Measurements from ENCODE around the gene STX3.
"Not testable (repeated sequence)": the region's sequence is repeated elsewhere in the genome, so short reads cannot be mapped to it uniquely, and the experiment has no call there.

Gene STX3

DNA sequence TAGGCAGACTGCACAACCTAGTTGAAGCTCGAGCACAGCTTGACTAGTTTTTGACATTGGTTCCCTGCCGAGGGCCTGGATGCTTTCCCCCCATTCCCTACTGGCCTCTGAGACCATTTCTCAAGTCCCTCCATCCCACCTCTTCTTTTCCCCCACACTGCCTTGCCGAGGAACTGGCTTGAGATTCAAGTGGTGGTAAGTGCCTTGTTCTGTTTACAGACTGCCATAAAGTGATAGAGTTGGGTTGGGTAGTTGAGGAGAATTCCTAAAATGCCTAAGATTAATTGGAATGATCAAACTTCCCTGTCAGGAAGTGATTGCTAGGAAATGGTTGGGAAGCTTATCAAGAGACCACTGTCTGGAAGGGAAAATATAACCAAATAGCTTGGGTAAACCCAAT is 39.2 kb downstream of the STX3 start:
- DNase-seq: no peak

DNA sequence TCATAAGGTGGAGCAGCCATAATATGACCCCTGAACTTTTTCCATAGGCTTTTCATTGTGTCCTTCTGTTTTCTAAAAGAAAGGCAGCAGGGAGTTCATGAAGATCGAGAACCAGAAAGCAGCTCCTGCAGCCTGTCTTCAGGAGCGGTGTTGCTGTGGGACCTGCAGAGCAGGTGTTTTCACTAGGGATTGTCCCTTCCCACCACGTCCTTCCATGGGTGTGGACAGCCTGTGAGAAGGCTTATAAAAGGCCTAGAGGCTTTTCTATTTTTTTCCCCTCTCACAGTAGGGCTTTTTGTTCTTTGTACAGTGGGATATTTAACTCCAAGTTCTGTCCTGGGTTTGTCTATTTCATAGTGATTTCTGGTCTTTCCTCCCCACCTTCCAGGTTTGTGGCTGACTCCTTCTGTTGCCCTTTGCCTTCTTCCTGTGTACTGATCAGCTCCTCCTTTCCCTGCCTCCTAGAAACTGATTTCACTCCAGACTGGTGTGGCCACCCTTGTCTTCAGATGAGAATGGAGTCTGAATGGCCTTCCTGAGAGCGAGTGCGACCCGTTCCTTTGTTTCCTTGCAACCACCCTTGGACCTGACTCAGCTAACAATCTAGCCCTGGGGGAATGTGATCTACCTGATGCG is 45.3 kb downstream of the STX3 start:
- no peak for DNase-seq

DNA sequence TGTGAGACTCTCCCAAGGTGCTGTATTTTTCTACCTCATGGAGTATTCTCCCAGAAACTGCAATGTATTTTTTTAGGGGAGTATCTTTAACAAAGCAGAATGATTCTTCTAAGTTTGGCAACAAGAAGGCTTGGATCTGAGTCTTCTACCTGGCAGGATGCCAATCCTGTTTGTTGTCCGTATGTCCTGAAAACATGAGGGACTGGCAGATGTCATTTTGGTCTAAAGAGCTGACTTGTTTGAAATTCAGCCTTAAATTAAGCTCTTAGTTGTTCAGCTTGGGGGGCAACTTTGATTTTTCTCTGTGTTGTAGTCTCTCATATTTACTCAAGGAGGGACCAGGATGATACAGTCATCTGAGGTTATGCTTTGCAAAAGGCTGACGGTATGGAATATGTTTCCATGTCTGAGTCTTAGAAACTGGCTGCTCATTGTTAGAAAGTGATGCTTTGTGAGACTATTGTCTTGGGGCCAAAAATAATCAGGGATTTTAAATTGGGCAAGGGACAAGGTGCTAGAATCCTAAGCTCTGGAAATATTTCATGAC is 46.1 kb downstream of the STX3 start:
- no peak for DNase-seq

DNA sequence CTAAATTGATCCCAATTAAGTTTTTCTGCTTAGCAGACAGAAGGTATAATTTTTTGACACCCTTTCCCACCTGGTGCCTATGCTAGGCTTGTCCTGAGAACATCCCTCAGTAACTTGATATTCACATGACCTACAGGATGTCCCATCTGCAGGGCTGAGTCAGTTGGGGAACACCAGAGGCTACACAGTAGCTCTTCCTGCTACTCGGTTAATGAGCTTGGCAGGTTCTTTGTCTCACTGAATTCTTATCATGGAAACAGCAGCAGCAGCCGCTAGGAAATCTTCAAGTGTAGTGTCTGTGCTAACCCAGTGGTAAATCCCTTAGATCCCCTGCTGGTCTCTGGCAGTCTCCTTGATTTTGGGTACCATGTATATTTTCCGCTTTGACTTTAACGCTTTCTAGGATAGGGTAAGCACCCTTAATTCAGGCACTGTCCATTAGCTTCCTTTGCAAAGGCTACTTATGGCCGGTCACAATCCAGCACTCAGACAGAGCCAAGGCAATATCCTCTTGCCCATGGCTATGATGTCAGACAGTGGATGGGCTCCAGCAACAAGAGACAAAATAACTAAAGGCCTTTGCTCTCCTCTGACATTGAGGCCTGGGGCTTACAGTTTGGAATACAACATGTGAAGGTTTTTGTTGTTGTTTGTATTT is 46.9 kb downstream of the STX3 start:
- DNase-seq: no peak

DNA sequence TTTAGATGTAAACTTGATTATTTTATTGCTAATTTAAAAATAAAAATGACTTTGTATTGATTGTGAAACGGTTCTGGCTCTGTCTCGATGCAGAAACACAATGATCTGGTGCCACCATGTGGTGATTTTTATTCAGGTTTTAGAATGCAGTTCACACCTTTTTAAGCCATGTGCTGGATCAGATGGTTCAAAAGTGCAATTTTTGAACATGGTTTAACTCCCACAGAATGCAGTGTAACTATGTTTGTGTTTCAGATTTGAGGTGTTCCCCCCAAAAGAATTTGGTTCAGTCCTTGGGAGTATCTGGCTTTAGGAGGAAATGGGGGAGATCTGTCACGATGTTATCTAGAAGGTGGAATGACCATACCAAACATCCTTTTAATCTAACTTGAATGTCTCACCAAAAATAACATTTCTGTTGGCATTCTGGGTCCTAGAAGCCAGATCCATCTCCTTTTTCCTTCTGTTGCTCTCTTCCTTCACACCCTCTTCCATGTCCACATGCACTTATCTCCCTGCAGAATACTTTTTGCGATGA is 47.5 kb downstream of the STX3 start:
- DNase-seq: no peak

DNA sequence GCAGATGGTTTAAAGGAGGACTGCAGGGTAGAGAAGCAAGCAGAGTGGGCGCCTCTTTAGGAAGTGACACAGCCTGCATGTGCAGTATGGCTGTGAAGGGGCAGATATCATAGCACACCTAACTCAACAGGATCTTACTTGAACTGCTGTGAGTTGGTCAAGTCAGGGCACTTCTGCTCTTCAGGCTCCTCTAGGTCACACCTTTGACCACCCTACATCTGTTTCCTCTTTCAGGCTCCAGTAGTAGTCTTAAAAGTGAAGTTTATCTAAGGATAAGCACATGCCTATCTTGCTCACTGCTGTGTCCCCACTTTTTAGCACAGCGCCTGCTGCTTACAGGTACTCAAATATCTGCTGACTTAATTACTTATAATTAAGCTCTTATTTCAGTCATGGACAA is 48.9 kb downstream of the STX3 start:
- DNase-seq: no peak

DNA sequence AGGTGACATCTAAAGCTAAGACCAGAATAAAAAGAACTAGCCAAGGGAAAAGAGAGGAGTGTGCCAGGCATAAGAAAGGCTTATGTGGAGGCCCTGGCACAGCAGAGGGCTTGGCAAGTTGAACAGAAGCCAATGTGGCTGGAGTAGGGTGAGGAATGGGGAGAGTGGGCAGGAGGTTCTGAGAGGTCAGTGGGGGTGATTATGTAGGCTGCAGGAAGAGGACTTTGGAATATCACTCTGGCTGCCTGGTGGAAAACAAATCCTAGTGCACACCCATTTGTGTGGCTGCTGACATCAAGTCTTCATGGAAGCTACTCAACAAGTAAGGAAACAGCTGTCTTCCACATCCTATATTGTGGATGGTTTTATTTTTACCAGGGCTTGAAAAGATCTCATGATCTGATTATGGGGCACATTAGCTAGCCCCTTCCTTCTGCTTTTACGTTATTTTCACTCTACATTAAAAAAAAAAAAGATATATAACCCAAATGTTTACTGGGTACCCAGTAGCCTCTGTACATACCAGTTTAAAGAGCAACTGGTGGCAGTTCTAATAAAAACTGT is 52.0 kb downstream of the STX3 start:
- DNase-seq: no peak

DNA sequence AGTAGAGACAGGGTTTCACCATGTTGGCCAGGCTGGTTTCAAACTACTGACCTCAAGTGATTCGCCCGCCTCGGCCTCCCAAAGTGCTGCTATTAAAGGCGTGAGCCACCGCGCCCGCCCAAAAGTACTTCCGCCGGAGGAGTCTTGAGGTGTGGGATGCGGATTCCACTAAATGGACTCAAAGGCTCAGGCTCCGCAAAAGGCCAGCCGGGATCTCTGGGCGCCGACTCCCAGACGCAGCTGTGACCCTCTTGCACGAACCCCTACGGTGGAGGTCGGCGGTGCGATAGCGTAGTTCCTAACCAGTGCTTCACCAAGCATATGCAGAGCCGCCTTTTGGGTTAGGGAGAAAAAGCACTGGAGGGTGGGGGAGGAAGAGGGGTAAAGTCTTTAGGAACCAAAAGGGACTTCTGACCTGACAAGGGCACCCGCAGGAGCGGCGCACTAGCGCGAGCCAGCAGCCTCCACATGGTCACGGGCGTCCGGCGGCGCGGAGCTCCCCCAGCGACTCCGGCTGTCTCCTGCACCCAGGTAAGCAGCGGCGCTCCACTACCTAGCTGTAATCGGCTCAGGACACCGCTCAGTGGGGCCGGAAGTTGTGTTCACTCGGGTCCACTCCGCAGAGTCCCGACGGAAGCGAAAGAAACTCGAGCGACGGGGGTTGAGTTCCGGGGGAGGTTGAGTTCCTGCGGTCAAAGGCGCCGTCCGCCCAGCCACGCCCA is 55.2 kb downstream of the STX3 start, which contains the start of gene MRPL16:
MRPL16 (minus strand) TSS at position 590 of the 722 bp plus-strand sequence; CDS start at position 470, 120 bp downstream.
- DNase-seq: peak; percentile 84

DNA sequence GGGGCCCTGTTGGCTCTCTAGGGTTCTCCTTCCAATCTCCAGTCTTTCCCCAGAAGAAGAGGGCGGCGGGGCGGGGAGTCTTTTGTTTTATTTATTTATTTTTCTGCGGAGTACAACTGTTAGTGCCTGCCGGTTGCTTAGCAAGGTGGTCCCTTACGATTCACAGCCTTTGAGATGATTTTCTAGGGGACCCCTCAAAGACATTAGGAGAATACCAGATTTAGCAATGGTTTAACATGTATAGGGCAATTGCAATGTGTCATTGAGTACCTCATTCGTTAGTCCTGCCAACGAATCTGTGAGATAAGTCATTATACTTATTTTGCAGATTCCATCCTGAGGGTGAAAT is 55.7 kb downstream of the STX3 start:
- no peak for DNase-seq

DNA sequence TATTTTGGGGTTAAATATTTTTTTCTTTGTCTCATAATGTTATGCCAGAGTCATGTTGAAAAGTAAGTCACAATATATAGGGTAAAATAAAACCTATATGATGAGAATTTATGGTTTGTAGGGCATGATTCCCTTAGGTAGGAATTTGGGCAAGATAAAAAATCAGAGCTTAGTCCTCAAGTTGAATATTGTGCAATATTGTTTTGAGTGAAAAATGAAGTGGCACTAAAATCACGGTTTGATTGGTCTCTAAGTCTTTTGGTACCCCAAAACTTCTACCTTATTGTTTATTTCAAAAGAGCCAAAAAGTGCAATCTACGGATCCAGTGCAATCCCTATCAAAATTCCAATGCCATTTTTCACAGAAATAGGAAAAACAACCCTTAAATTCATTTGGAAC is 57.0 kb downstream of the STX3 start:
- DNase-seq: no peak

DNA sequence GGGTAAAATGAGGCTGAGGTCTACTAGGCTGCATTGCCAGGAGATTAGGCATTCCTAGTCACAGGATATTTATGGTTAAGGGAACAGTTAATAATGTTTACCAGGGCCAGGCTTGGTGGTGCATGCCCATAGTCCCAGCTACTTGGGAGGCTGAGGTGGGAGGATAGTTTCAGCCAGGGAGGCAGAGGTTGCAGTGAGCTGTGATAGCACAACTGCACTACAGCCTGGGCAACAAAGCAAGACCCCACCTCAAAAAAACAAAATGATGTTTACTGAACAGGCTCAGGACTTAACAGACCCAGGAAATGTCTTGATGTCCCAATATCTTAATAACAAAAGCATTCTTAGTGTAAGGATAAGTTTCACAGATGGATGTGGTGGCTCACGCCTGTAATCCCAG is 58.2 kb downstream of the STX3 start:
- no peak for DNase-seq

DNA sequence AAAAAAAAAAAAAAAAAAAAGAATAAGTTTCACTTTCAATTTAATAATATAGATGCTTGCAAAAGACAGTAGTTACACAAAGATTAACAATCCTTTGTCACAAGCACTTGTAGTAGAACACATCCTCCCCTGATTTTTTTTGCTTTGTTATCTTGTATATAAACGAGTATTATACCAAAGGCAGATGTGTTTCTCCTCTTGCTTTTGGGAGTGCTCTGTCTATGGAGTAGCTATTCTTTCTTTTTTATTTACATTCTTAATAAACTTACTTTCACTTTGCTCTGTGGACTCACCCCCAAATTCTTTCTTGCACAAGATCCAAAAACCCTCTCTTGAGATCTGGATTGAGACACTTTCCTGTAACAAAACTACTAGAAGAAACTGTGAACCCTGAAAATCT is 58.8 kb downstream of the STX3 start:
- no peak for DNase-seq

DNA sequence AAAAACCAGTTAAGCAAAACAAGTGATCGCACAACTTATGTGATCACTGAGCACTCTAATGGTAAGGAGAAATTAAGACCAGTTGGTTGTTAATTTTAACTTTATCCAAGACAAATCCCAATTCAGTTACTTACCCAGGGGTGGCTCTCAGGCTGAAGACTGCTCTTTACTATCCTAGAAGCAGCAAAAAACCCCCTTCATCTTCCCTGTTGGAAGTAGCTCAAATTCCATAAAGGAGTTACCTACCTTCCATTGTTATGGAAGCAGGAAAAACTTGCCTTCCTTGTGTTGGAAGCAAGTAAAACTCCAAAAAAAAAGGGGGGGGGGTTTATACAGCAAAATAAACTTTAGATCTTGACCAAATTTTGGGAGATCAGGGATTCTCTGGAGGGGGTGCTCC is 60.6 kb downstream of the STX3 start:
- no peak for DNase-seq

DNA sequence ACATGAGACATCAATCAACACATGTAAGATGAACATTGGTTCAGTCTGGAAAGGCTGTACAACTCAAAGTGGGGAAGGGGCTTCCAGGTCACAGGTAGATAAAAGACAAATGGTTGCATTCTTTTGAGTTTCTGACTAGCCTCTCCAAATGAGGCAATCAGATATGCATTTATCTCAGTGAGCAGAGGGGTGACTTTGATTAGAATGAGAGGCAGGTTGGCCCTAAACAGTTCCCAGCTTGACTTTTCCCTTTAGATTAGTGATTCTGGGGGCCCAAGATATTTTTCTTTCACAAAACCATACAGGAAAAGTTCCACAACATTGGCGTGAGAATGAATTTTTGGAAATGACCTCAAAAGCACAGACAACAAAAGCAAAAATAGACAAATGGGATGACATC is 61.3 kb downstream of the STX3 start:
- DNase-seq: not testable (repeated sequence)

DNA sequence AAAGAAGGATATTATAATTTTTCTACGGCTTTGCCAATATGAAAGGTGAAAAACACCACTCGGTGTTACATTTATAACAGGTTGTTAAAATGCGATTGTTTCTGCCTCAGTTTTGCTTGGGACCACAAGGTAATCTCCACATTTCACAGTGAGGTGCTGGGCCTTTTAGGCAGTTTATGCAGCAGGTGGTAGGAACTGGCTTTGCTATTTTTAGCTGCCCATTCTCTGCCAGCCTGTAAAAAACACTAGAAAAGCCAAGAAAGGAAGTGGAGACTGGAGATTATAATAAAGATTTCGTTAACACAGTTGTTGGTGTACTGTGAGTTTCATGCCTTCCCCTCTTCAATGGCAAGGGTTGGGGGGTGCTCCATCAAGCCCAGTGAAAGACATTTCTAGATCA is 63.4 kb downstream of the STX3 start:
- no peak for DNase-seq

DNA sequence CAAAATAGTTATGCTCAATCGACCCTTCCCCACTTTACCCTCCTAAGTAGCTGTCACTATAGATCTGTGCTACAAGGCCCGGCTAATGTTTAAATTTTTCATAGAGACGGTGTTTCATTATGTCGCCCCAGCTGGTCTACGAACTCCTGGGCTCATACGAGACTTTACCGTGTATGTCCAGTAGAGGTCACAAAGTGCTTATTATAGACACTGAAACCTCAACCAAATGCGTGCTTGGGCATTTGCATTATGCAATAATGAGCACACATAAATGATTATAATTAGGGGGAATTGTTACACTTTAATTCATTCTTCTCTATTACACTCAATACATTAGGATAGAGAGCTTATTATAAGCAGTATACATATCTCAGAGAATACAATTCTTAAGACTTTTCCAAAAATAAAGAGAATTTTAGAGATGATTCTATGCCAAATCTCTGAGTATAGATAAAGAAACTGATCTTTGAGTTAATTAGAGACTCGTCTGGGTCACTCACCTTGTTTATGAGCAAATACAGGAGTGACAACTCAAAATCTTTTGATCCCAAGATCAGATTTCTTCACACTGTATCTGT is 67.9 kb downstream of the STX3 start:
- no peak for DNase-seq

DNA sequence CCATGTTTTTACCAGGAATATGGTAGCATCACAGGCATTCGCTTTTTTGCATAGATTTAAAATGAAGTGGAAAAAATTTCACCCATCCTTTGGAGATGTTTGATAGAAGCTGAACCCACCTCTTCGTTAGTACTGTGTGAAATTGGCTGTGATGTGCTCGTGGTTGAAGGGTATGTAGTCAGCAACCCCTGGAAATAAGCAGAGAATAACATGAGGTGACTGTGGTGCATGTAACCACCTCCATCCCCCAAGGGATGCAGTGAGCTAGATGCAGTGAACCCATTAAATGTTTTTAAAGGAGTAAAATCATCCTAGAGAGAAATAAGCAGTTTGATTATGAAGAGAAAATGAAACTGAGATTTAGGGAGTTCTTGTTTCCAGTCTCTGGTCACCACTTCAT is 74.2 kb downstream of the STX3 start:
- DNase-seq: no peak

DNA sequence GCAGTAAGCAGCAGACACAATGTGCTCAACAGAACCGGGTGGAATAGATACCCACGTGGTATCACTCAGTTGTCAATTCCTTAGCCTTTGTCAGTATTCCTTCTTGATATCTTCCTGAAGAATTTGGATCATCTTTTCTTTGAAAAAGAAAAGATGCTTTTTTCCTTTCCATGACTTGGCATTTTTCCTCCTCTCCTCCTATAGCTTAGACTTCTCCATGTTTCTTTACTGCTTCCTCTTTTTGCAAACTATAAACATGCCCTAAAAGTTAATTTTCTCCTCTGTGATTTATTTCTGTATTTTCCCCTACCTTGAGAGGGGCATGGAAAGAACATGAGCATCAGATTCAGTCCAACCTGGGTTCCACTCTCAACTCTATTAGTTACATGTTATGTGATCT is 78.4 kb downstream of the STX3 start:
- DNase-seq: no peak

DNA sequence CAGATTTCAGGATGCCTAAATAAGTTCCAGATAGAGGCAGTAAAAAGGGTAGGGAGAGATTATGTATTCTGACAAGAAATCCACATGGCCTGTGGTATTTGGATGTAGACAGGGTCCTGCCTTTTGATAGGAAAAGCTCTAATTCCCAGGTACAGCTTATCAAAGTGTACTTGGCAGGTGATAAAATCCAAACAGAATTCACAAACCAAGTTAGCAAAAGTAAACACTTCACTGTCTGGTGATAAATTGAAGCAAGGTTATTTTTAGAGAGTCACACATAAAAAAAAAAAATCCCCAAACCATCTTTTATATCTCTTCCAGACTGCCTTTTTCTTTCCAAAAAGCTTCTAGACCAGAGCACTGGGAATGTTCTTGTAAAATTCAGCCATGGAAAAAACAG is 84.4 kb downstream of the STX3 start:
- DNase-seq: no peak

DNA sequence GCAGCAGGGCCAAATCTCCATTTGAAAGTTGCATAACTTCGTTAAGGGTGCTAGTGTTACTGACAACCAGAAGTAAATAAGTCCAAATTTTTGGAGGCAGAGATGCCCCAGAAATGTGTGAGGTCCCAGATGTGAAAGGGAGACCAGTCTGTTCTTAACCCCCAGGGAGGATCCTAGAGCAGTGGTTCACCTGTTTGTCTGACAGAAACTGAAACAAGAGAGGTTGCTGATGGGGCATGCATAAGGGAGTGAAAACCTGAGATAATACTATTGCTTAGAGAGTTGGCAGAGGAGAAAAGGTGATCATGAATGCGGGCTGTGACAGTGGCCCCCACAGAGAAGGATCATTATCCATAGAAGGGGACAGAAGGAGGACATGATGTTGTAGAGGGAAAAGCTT is 86.3 kb downstream of the STX3 start:
- DNase-seq: no peak

DNA sequence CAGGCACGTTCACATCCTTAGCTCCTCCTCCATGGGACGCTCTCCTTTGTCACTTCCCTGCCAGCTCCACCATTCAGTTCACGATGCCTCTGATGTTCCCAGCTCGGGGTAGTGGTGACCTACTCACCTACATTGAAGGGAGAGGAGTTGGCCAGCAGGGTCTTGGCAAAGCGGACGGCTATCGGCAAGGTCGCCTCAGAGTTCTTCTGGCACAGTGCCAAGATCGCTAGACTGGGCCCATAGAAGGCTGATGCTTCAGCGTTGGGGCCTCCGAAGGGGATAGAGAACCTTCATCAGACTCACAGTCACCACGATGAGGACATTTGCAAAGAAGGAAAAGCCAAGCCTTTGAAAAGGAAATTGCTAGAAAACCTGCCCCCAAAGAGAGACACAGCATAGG is 87.1 kb downstream of the STX3 start:
- no peak for DNase-seq

DNA sequence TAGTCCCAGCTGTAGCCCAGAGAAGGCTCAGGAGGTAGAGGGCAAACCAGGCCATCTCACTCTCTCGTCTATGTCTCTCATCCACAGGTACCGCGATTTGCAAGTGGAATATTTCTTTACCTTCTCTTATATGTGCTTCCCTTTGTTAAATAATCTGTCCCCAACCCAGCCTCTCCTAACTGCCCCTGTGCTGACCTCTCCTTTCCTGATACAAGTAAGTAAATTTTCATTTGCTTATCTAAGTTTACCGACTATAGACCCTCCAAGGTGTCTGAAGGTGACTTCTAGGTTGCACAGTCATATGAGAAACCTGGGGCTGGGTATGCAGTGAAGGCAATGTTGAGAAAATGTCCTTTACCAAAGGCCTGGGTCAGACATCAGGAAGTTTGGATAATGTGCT is 90.2 kb downstream of the STX3 start, which contains the start of gene CBLIF:
CBLIF (minus strand) TSS at position 101 of the 400 bp plus-strand sequence; CDS start at position 55, 46 bp downstream.
- no peak for DNase-seq

DNA sequence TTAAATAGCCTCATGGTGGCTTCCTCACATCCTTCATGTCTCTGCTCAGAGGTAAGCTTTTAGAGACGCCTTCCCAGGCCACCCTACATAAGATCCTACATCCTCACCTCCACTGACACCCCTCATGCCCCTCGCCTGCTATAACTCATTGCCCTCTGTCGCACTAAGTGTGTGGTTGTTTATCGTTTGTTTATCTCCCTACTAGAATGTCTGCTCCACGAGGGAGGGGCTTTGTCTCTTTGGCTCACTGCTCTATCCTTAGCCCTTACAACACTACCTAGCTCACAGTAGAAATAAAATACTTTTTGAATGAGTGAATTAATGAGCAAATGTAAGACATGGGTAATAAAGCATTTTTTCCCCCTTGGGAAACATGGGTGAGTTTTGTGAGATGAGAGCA is 91.4 kb downstream of the STX3 start:
- no peak for DNase-seq
